Measurements from ENCODE around the gene UBE2L5. TPM values are rescaled to one million over a fixed set of nuclear protein-coding genes. Genes with fewer than 3 reads are reported as not detected.

Gene UBE2L5
- total and polyA plus RNA-seq, 2 of the 13 experiments (the other 11 are each of a cell fraction or from before 2014, with no cell fraction given), result 0.13 TPM; not detected in 1

DNA sequence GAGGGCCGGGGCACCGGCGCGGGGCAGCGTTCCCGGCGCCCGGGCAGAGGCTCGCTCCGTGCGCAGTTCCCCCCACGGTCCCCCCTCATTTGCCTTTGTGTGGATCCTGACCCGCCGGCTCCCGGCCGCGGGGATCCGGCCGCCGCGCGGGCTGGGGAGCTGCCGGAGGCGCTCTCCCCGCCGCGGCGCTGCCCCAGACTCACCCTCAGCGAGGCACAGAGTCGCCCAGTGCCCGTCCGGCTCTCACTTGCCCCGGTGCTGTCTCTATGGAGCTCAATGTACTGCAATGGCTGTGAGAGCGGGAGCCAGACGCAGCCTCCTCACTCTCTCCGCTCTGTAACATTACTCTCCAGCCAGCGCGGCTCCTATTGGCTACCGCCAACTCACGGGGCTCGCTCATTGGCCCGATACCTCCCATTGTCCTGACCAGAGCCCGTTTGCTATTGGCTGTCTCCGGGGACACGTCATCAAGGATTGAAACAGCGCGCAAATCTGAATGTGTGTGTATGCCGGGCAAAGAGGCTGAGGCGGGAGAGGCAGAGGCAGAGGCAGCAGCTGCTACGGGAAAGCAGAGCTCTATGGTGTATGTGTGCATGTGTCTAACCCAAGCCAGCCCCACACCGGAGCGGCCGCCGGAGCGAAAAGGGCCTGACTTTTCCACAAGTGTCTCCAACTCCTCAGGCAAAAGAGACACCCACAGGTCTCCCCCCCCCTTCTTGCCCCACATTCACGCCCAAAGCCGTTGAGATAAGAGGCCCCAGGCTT, 43.5 kb downstream of the UBE2L5 start, which contains the start of gene HMGB1 (continued):
- TF ChIP-seq PRDM4 (CRISPR knock-in tag; IDR thresholded peaks at IDR 0.05; ENCODE audit: borderline replicate concordance), result no peak
- TF ChIP-seq ZNF577 (CRISPR knock-in tag; IDR thresholded peaks at IDR 0.05; ENCODE audit: borderline replicate concordance, low read depth), result no peak
- TF ChIP-seq, protein P1, sequence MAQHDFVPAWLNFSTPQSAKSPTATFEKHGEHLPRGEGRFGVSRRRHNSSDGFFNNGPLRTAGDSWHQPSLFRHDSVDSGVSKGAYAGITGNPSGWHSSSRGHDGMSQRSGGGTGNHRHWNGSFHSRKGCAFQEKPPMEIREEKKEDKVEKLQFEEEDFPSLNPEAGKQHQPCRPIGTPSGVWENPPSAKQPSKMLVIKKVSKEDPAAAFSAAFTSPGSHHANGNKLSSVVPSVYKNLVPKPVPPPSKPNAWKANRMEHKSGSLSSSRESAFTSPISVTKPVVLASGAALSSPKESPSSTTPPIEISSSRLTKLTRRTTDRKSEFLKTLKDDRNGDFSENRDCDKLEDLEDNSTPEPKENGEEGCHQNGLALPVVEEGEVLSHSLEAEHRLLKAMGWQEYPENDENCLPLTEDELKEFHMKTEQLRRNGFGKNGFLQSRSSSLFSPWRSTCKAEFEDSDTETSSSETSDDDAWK (CRISPR knock-in tag; IDR thresholded peaks at IDR 0.05), result no peak
- no peak for TF ChIP-seq ZNF160 (CRISPR knock-in tag; IDR thresholded peaks at IDR 0.05)
- no peak for TF ChIP-seq HNF1A (IDR thresholded peaks at IDR 0.05; ENCODE audit: low read depth)
- TF ChIP-seq HNF1A (CRISPR knock-in tag; IDR thresholded peaks at IDR 0.05; ENCODE audit: borderline replicate concordance), result no peak
- TF ChIP-seq ZNF691 (CRISPR knock-in tag; IDR thresholded peaks at IDR 0.05; ENCODE audit: borderline replicate concordance, low read depth), result no peak
- TF ChIP-seq POLR2AphosphoS2 (IDR thresholded peaks at IDR 0.05; ENCODE audit: low read depth, low read length), result peak; percentile 82; the same call in 1 of the 2 replicates
- TF ChIP-seq, protein P2, sequence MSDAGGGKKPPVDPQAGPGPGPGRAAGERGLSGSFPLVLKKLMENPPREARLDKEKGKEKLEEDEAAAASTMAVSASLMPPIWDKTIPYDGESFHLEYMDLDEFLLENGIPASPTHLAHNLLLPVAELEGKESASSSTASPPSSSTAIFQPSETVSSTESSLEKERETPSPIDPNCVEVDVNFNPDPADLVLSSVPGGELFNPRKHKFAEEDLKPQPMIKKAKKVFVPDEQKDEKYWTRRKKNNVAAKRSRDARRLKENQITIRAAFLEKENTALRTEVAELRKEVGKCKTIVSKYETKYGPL (CRISPR knock-in tag; IDR thresholded peaks at IDR 0.05), result no peak
- no peak for TF ChIP-seq PTBP1 (IDR thresholded peaks at IDR 0.05; ENCODE audit: low read depth, low read length, poor library complexity, severe bottlenecking)
- TF ChIP-seq, protein P3, sequence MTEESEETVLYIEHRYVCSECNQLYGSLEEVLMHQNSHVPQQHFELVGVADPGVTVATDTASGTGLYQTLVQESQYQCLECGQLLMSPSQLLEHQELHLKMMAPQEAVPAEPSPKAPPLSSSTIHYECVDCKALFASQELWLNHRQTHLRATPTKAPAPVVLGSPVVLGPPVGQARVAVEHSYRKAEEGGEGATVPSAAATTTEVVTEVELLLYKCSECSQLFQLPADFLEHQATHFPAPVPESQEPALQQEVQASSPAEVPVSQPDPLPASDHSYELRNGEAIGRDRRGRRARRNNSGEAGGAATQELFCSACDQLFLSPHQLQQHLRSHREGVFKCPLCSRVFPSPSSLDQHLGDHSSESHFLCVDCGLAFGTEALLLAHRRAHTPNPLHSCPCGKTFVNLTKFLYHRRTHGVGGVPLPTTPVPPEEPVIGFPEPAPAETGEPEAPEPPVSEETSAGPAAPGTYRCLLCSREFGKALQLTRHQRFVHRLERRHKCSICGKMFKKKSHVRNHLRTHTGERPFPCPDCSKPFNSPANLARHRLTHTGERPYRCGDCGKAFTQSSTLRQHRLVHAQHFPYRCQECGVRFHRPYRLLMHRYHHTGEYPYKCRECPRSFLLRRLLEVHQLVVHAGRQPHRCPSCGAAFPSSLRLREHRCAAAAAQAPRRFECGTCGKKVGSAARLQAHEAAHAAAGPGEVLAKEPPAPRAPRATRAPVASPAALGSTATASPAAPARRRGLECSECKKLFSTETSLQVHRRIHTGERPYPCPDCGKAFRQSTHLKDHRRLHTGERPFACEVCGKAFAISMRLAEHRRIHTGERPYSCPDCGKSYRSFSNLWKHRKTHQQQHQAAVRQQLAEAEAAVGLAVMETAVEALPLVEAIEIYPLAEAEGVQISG (CRISPR knock-in tag; IDR thresholded peaks at IDR 0.05), result peak; percentile 71

All from HepG2 (cell line).